Measurements from ENCODE around the gene PRDM5. TPM values are rescaled to one million over a fixed set of nuclear protein-coding genes. Genes with fewer than 3 reads are reported as not detected.

Gene PRDM5
- total and polyA plus RNA-seq, 2 donors (not counting 3 experiments of a cell fraction or from before 2014, with no cell fraction given), result 2.2 to 8.1 TPM

- no peak overlapping the region for H3K4me3 ChIP-seq (replicated peaks in 1 of 3; ENCODE audit: insufficient read depth in 1 of 3, low read depth in 1 of 3, low read length in 3 of 3)
- H3K9me3 ChIP-seq (replicated peaks; ENCODE audit: control insufficient read depth, insufficient read depth, low read length), result no peaks in the 10 kb centered on the region
- H3K27ac ChIP-seq (ENCODE audit: insufficient read depth, low read depth, low read length), result peak overlapping the region; percentile 29
- ChIA-PET POLR2A (no interaction called here), CTCF (no interaction called here)
- dilution Hi-C loops (cut with MboI; ENCODE audit: extremely low pct_ligation_motif_present, low sequenced_read_pairs) (no loop called here), intact Hi-C loops (cut with micrococcal nuclease) (loop anchor here (5.0 kb wide), 1 partner anchor 176 kb away; no protein-coding TSS in a partner anchor)
- DNase-seq (ENCODE audit: low read depth, low spot score) (peak; percentile 90), FAIRE-seq (peak; percentile 38)
- peaks cover 6% of the 10 kb centered on the region for H3K4me1 ChIP-seq (ENCODE audit: control insufficient read depth, extremely low read depth, insufficient read depth, low read length)
- H2AFZ ChIP-seq (ENCODE audit: low read depth, low read length), result peak overlapping the region; percentile 53
- H3K4me2 ChIP-seq (ENCODE audit: insufficient read depth, low read length), result no peak overlapping the region
- TF ChIP-seq FOS (IDR thresholded peaks at IDR 0.05; ENCODE audit: borderline replicate concordance, insufficient read depth, low read length), result no peak
- no peak for TF ChIP-seq EZH2 (IDR thresholded peaks at IDR 0.05; ENCODE audit: borderline replicate concordance, low read depth, low read length, severe bottlenecking)
- TF ChIP-seq JUN (IDR thresholded peaks at IDR 0.05; ENCODE audit: borderline replicate concordance, insufficient read depth, insufficient read length, low read depth), result no peak
- no peak for TF ChIP-seq GATA2 (IDR thresholded peaks at IDR 0.05; ENCODE audit: insufficient read depth, insufficient read length, low read depth, low read length)
- no peak for TF ChIP-seq POLR2AphosphoS5 (IDR thresholded peaks at IDR 0.05; ENCODE audit: insufficient read depth, low read depth, low read length)
- TF ChIP-seq CTCF (IDR thresholded peaks at IDR 0.05; ENCODE audit: extremely low read depth in 1 of 2, insufficient read depth in 1 of 2, low read depth in 1 of 2, low read length in 2 of 2), result no peak
- no peak for TF ChIP-seq MAX (IDR thresholded peaks at IDR 0.05; ENCODE audit: insufficient read depth, insufficient read length)
- TF ChIP-seq POLR2A (IDR thresholded peaks at IDR 0.05; ENCODE audit: low read depth, low read length), result no peak
- TF ChIP-seq MYC (IDR thresholded peaks at IDR 0.05; ENCODE audit: low read depth, low read length), result no peak
- H3K79me2 ChIP-seq (ENCODE audit: control insufficient read depth, insufficient read depth, low read length), result no peaks in the 10 kb centered on the region
- H3K27me3 ChIP-seq (ENCODE audit: control insufficient read depth in 2 of 2, insufficient read depth in 2 of 2, low read length in 2 of 2), result no peaks in the 10 kb centered on the region
- no peak overlapping the region for H3K9ac ChIP-seq (replicated peaks; ENCODE audit: extremely low read depth, insufficient read depth, low read length)
- no TSS peak for BruUV-seq (replicated peaks)
- no peaks in the 10 kb centered on the region for H3K36me3 ChIP-seq (ENCODE audit: control insufficient read depth in 2 of 2, extremely low read depth in 1 of 2, insufficient read depth in 2 of 2, low read length in 2 of 2)
- no peaks in the 10 kb centered on the region for H3K9me1 ChIP-seq (replicated peaks; ENCODE audit: control insufficient read depth, extremely low read depth, insufficient read depth, low read length)
- H4K20me1 ChIP-seq (replicated peaks; ENCODE audit: control insufficient read depth, extremely low read depth, insufficient read depth, low read length), result no peaks in the 10 kb centered on the region
Observed at GRCh38 chr4:120692964-120693363, 229.6 kb downstream of the PRDM5 start.

Data from endothelial cell of umbilical vein (primary cell).